IMR-90 (cell line): ENCODE data around the gene CHORDC1. TPM values are rescaled to one million over a fixed set of nuclear protein-coding genes. Genes with fewer than 3 reads are reported as not detected.

Source experiments
- ATAC-seq: fragments of 200-7000 bp; cut with Tn5 transposase; 2 replicates; pipeline ENCODE4 v1.9.1; 2020; ENCODE audit warnings: low read depth, mild to moderate bottlenecking, moderate library complexity
- BruUV-seq: library from RNA; stranded (reverse); fragments of 400-500 nt; replicated peaks from 2 replicates; lab custom pipeline; 2021; lab: Mats Ljungman, UMichigan
- CTCF ChIA-PET: fragments of 300-600 bp; formaldehyde crosslinking; extraction: SDS; loops from one replicate; lab custom pipeline; 2021; ENCODE audit warnings: antibody characterized with exemption; lab: Yijun Ruan, JAX
- POLR2A ChIA-PET: fragments of 300-600 bp; sonication (Branson Sonifier 250); formaldehyde crosslinking; loops from one replicate; lab custom pipeline; 2022; ENCODE audit warnings: antibody characterized with exemption; ENCODE audit not compliant: unreplicated experiment; lab: Charles Lee
- DNase-seq: peaks from one replicate; pipeline ENCODE4 v3.0.0; 2013
- H2AFZ ChIP-seq: replicated peaks from 2 replicates; pipeline ENCODE3; 2013; ENCODE audit warnings: low read length, mild to moderate bottlenecking; ENCODE audit not compliant: poor library complexity
- H2AK5ac ChIP-seq: 2 replicates; pipeline ENCODE4 v1.6.1; 2013; ENCODE audit warnings: low read depth, low read length, inconsistent platforms
- H2AK9ac ChIP-seq: replicated peaks from 2 replicates; pipeline ENCODE3; 2013; ENCODE audit warnings: mild to moderate bottlenecking, low read depth, low read length, moderate library complexity; ENCODE audit not compliant: poor library complexity
- H2BK120ac ChIP-seq: 2 replicates; pipeline ENCODE4 v1.6.1; 2013; ENCODE audit warnings: low read depth, low read length, inconsistent platforms
- H2BK15ac ChIP-seq: 3 replicates; pipeline ENCODE4 v1.6.1; 2013; ENCODE audit warnings: low read depth, low read length, inconsistent platforms
- H2BK20ac ChIP-seq: 2 replicates; pipeline ENCODE4 v1.6.1; 2013; ENCODE audit warnings: low read depth, mild to moderate bottlenecking, inconsistent platforms, low read length, moderate library complexity
- H2BK5ac ChIP-seq: 2 replicates; pipeline ENCODE4 v1.6.1; 2013; ENCODE audit warnings: mild to moderate bottlenecking, low read depth, low read length, inconsistent platforms; ENCODE audit not compliant: poor library complexity, severe bottlenecking
- H3K14ac ChIP-seq: replicated peaks from 2 replicates; pipeline ENCODE4 v1.6.1; 2013; ENCODE audit warnings: low read depth, low read length, inconsistent platforms
- H3K18ac ChIP-seq: 2 replicates; pipeline ENCODE4 v1.6.1; 2013; ENCODE audit warnings: low read depth, low read length, control low read depth
- H3K23ac ChIP-seq: 2 replicates; pipeline ENCODE4 v1.6.1; 2013; ENCODE audit warnings: low read depth, low read length, inconsistent platforms
- H3K27ac ChIP-seq: 2 replicates; pipeline ENCODE4 v1.5.1; 2013; ENCODE audit warnings: mild to moderate bottlenecking, control low read depth, low read length; ENCODE audit not compliant: insufficient read depth
- H3K27me3 ChIP-seq: 2 replicates; pipeline ENCODE4 v1.6.1; 2013; ENCODE audit warnings: low read length; ENCODE audit not compliant: control insufficient read depth, insufficient read depth
- H3K36me3 ChIP-seq: 2 replicates; pipeline ENCODE4 v1.6.1; 2013; ENCODE audit warnings: low read length, mixed read lengths; ENCODE audit not compliant: control insufficient read depth, insufficient read depth
- H3K4ac ChIP-seq: 2 replicates; pipeline ENCODE4 v1.6.1; 2013; ENCODE audit warnings: low read depth, low read length, inconsistent platforms
- H3K4me1 ChIP-seq: 2 replicates; pipeline ENCODE4 v1.6.1; 2013; ENCODE audit warnings: low read length, mixed read lengths; ENCODE audit not compliant: control insufficient read depth, insufficient read depth
- H3K4me2 ChIP-seq: 2 replicates; pipeline ENCODE4 v1.6.1; 2013; ENCODE audit warnings: low read depth, mild to moderate bottlenecking, control low read depth, low read length, moderate library complexity
- H3K4me3 ChIP-seq: 2 replicates; pipeline ENCODE4 v1.5.1; 2013; ENCODE audit warnings: low read depth, mild to moderate bottlenecking, control low read depth, low read length, moderate library complexity; ENCODE audit not compliant: insufficient read depth
- H3K56ac ChIP-seq: 2 replicates; pipeline ENCODE4 v1.6.1; 2013; ENCODE audit warnings: low read length, inconsistent platforms; ENCODE audit not compliant: insufficient read depth; ENCODE audit errors: extremely low read depth
- H3K79me1 ChIP-seq, 2 experiments: 2 replicates each; pipeline ENCODE4 v1.6.1; 2013; ENCODE audit warnings: low read length in 2 of 2, inconsistent platforms in 1 of 2, low read depth in 1 of 2
- H3K9ac ChIP-seq: 2 replicates; pipeline ENCODE4 v1.6.1; 2013; ENCODE audit warnings: low read depth, low read length, control low read depth
- H3K9me1 ChIP-seq: 2 replicates; pipeline ENCODE4 v1.6.1; 2013; ENCODE audit warnings: low read length, inconsistent platforms; ENCODE audit not compliant: insufficient read depth
- H3K9me3 ChIP-seq: 2 replicates; pipeline ENCODE4 v1.6.1; 2013; ENCODE audit warnings: low read length; ENCODE audit not compliant: control insufficient read depth, insufficient read depth
- H4K20me1 ChIP-seq: 2 replicates; pipeline ENCODE4 v1.6.1; 2013; ENCODE audit warnings: low read length, inconsistent platforms; ENCODE audit not compliant: insufficient read depth
- H4K5ac ChIP-seq: 2 replicates; pipeline ENCODE4 v1.6.1; 2013; ENCODE audit warnings: mild to moderate bottlenecking, low read depth, low read length, control low read depth
- H4K8ac ChIP-seq, 2 experiments: 2 replicates each; pipeline ENCODE4 v1.6.1; 2013; ENCODE audit warnings: low read depth in 2 of 2, low read length in 2 of 2, control low read depth in 1 of 2, inconsistent platforms in 1 of 2
- H4K91ac ChIP-seq: 2 replicates; pipeline ENCODE4 v1.6.1; 2013; ENCODE audit warnings: low read depth, low read length, inconsistent platforms; ENCODE audit not compliant: insufficient read depth
- CEBPB ChIP-seq: IDR thresholded peaks from 2 replicates; pipeline ENCODE4 v1.6.1; 2012; ENCODE audit warnings: low read depth, low read length, improper control_type of control experiment
- MAFK ChIP-seq: IDR thresholded peaks from 2 replicates; pipeline ENCODE4 v1.6.1; 2012; ENCODE audit warnings: low read depth, low read length, improper control_type of control experiment
- NFE2L2 ChIP-seq: fragments of 150-350 bp; IDR thresholded peaks from 2 replicates; pipeline ENCODE4 v1.6.1; 2016; ENCODE audit warnings: low read depth, mild to moderate bottlenecking, low read length
- RFX5 ChIP-seq: IDR thresholded peaks from 2 replicates; pipeline ENCODE4 v1.8.0; 2012; ENCODE audit warnings: low read depth, mild to moderate bottlenecking, low read length, moderate library complexity
- USF2 ChIP-seq: fragments of 150-350 bp; IDR thresholded peaks from 2 replicates; pipeline ENCODE4 v1.6.1; 2017; ENCODE audit warnings: mild to moderate bottlenecking, antibody characterized with exemption, low read length, low read depth
- WGBS, 2 experiments: methylation state at CpG; one replicate each; pipeline versions ENCODE4 v1.1.5 to v1.1.7; 2013; ENCODE audit warnings: missing lambda C conversion rate in 2 of 2; ENCODE audit not compliant: insufficient read length in 1 of 2; ENCODE audit errors: extremely low coverage in 2 of 2; 5-methylcytosine and 5-hydroxymethylcytosine counted together
- dilution Hi-C: fragments of 300-500 bp; cut with HindIII; formaldehyde crosslinking; loops from one replicate; pipeline ENCODE4 v1.14.3; 2018; ENCODE audit warnings: low sequenced_read_pairs; ENCODE audit not compliant: unreplicated experiment
- in situ Hi-C: fragments of 300-500 bp; cut with MboI; formaldehyde crosslinking; loops from 3 replicates; pipeline ENCODE4 v1.14.3; 2019; ENCODE audit warnings: low sequenced_read_pairs, inconsistent platforms, mixed read lengths
- intact Hi-C: fragments of 100-400 bp; cut with micrococcal nuclease; formaldehyde crosslinking; loops from 2 replicates; pipeline ENCODE4 v1.10.0; 2022
- polyA plus RNA-seq, 3 experiments: library from polyadenylated mRNA; depleted of rRNA; stranded (reverse); fragments of >200 nt; gene quantifications; 2 replicates each; pipeline ENCODE4 v1.2.3, GENCODE V29; 2012; ENCODE audit warnings: low replicate concordance in 1 of 3
- total RNA-seq: library from RNA; depleted of rRNA; stranded (reverse); fragments of >200 nt; gene quantifications from 2 replicates; pipeline ENCODE4 v1.2.3, GENCODE V29; 2012

CHORDC1 gene
- total and polyA plus RNA-seq, 2 of the 4 experiments (the other 2 are of a cell fraction) = 26.9 to 51.4 TPM

GRCh38 chr11:90254065-90254464 is 31.2 kb upstream of the CHORDC1 start:
- Histone ChIP-seq H4K20me1 (no peaks in the 10 kb centered on the region), H2BK20ac (no peak overlapping the region), H2AK9ac (no peak overlapping the region), H3K4ac (no peak overlapping the region), H4K5ac (no peak overlapping the region), H3K4me2 (no peak overlapping the region), H3K14ac (no peak overlapping the region), H3K4me1 (no peaks in the 10 kb centered on the region), H4K8ac (no peak overlapping the region), H2BK15ac (no peak overlapping the region), H3K27me3 (no peaks in the 10 kb centered on the region), H3K9me3 (no peaks in the 10 kb centered on the region), H2BK120ac (no peak overlapping the region), H2BK5ac (no peak overlapping the region), H3K18ac (no peak overlapping the region), H3K27ac (no peak overlapping the region), H3K23ac (no peak overlapping the region), H2AFZ (no peak overlapping the region), H4K91ac (no peak overlapping the region), H3K9ac (no peak overlapping the region), H3K79me1 (no peaks in the 10 kb centered on the region), H2AK5ac (no peak overlapping the region), H3K36me3 (no peaks in the 10 kb centered on the region), H3K4me3 (no peak overlapping the region), H3K9me1 (no peaks in the 10 kb centered on the region), H3K56ac (no peak overlapping the region)
- intact Hi-C loops = no loop called here
- WGBS, 2 experiments = no CpG with 5 or more reads among the region's 2 CpGs
- dilution Hi-C loops = no loop called here
- BruUV-seq = no TSS peak
- ATAC-seq (no peak), DNase-seq (no peak)
- TF ChIP-seq USF2 (no peak), RFX5 (no peak), CEBPB (no peak), MAFK (peak; percentile 79), NFE2L2 (peak; percentile 81)
- POLR2A ChIA-PET = no interaction called here
- in situ Hi-C loops = no loop called here
- CTCF ChIA-PET = interaction anchor here (1.0 kb wide), 1 partner anchor 994 kb away, joined by 3 read pairs; no protein-coding TSS in a partner anchor
